HEK293T (cell line): ENCODE data around the gene SPIB.
A peak's percentile ranks its signal among the peaks of the same experiment; 100 is the strongest.

Experiments
- CTCF ChIA-PET: fragments of 350-600 bp; formaldehyde crosslinking; extraction: SDS; loops from one replicate; lab custom pipeline; 2021; ENCODE audit warnings: antibody characterized with exemption, inconsistent platforms; lab: Yijun Ruan, JAX
- POLR2A ChIA-PET: fragments of 350-600 bp; formaldehyde crosslinking; extraction: SDS; loops from one replicate; lab custom pipeline; 2020; ENCODE audit warnings: antibody characterized with exemption, inconsistent platforms; lab: Yijun Ruan, JAX
- DNase-seq: peaks from one replicate; pipeline ENCODE4 v3.0.0; 2012; ENCODE audit warnings: mixed read lengths; ENCODE audit errors: extremely low spot score
- ARNT ChIP-seq: fragments of 450-650 bp; IDR thresholded peaks from 2 replicates; pipeline ENCODE4 v1.6.1; 2017; ENCODE audit warnings: mild to moderate bottlenecking
- BHLHE40 ChIP-seq: fragments of 450-650 bp; IDR thresholded peaks from 2 replicates; pipeline ENCODE4 v1.6.1; 2016; ENCODE audit warnings: mild to moderate bottlenecking, moderate library complexity, borderline replicate concordance
- CTBP1 ChIP-seq: fragments of 450-650 bp; IDR thresholded peaks from 2 replicates; pipeline ENCODE4 v1.6.1; 2016; ENCODE audit warnings: borderline replicate concordance
- ELF4 ChIP-seq: fragments of 450-650 bp; IDR thresholded peaks from 2 replicates; pipeline ENCODE4 v1.6.1; 2017; ENCODE audit warnings: antibody characterized with exemption
- FOXA1 ChIP-seq: fragments of 450-650 bp; IDR thresholded peaks from 2 replicates; pipeline ENCODE4 v1.6.1; 2016; ENCODE audit warnings: mild to moderate bottlenecking
- FOXK2 ChIP-seq: fragments of 450-650 bp; IDR thresholded peaks from 2 replicates; pipeline ENCODE4 v1.6.1; 2016; ENCODE audit warnings: mild to moderate bottlenecking
- FOXM1 ChIP-seq: fragments of 450-650 bp; IDR thresholded peaks from 2 replicates; pipeline ENCODE4 v1.6.1; 2017; ENCODE audit warnings: mild to moderate bottlenecking, borderline replicate concordance
- HDGF ChIP-seq: fragments of 450-650 bp; IDR thresholded peaks from 2 replicates; pipeline ENCODE4 v1.6.1; 2017; ENCODE audit warnings: antibody characterized with exemption, borderline replicate concordance
- L3MBTL2 ChIP-seq: fragments of 450-650 bp; conservative IDR thresholded peaks from 2 replicates; pipeline ENCODE4 v1.6.1; 2016; ENCODE audit warnings: mild to moderate bottlenecking
- LEF1 ChIP-seq: fragments of 450-650 bp; IDR thresholded peaks from 2 replicates; pipeline ENCODE4 v1.6.1; 2017; ENCODE audit warnings: mild to moderate bottlenecking, borderline replicate concordance
- NFRKB ChIP-seq: fragments of 450-650 bp; IDR thresholded peaks from 2 replicates; pipeline ENCODE4 v1.6.1; 2016; ENCODE audit warnings: mild to moderate bottlenecking, moderate library complexity
- PKNOX1 ChIP-seq: fragments of 450-650 bp; IDR thresholded peaks from 2 replicates; pipeline ENCODE4 v1.6.1; 2016
- SP1 ChIP-seq: fragments of 450-650 bp; IDR thresholded peaks from 2 replicates; pipeline ENCODE4 v1.6.1; 2017
- SUZ12 ChIP-seq: fragments of 450-650 bp; IDR thresholded peaks from 2 replicates; pipeline ENCODE4 v1.6.1; 2016; ENCODE audit warnings: mild to moderate bottlenecking
- TARDBP ChIP-seq: fragments of 450-650 bp; IDR thresholded peaks from 2 replicates; pipeline ENCODE4 v1.6.1; 2016
- ZNF384 ChIP-seq: fragments of 450-650 bp; IDR thresholded peaks from 2 replicates; pipeline ENCODE4 v1.6.1; 2016

The SPIB gene

GRCh38 chr19:50418176-50419021 is at the start of gene SPIB:
TSS of gene SPIB (plus strand) at chr19:50418938. CDS start at chr19:50418963, 25 bp downstream.
- TF ChIP-seq SUZ12 (no peak), FOXK2 (no peak), FOXM1 (no peak), TARDBP (no peak), HDGF (no peak), PKNOX1 (no peak), L3MBTL2 (no peak), NFRKB (no peak), BHLHE40 (no peak), ELF4 (no peak)
- POLR2A ChIA-PET = interaction anchor here (0.7 kb wide), 1 partner anchor 11 kb away, joined by 3 read pairs; no protein-coding TSS in a partner anchor
- CTCF ChIA-PET = no interaction called here
- DNase-seq = no peak

- DNase-seq = peak; percentile 2
- ChIA-PET POLR2A (no interaction called here), CTCF (no interaction called here)
- TF ChIP-seq NFRKB (no peak), ELF4 (no peak), LEF1 (no peak), SP1 (no peak), SUZ12 (no peak), PKNOX1 (no peak), ARNT (no peak), FOXM1 (no peak), TARDBP (no peak)
These were observed 46.7 kb upstream of the SPIB start for GRCh38 chr19:50371914-50372475.

- CTCF ChIA-PET = interaction anchor here (0.5 kb wide), 1 partner anchor 401 kb away, joined by 6 read pairs; no protein-coding TSS in a partner anchor
- no peak; the same call in 1 of the 2 replicates for TF ChIP-seq LEF1
- no peak for TF ChIP-seq BHLHE40
- TF ChIP-seq PKNOX1 = peak; percentile 81
- no peak for TF ChIP-seq SUZ12
- TF ChIP-seq NFRKB = no peak
- TF ChIP-seq CTBP1 = peak; percentile 92
- peak; percentile 54; the same call in 1 of the 2 replicates for TF ChIP-seq ELF4
- no peak for TF ChIP-seq ZNF384
- TF ChIP-seq HDGF = no peak
- TF ChIP-seq TARDBP = no peak
- TF ChIP-seq FOXK2 = peak; percentile 77; the same call in 1 of the 2 replicates
- peak; percentile 82 for TF ChIP-seq L3MBTL2
- TF ChIP-seq ARNT = 0 out of 2 replicates have a peak, but pooled peaks have one; percentile 55
- no peak for TF ChIP-seq FOXM1
- TF ChIP-seq SP1 = no peak
- TF ChIP-seq FOXA1 = no peak
- DNase-seq = peak; percentile 89
- POLR2A ChIA-PET = interaction anchor here (0.6 to 2.8 kb wide), 14 partner anchors 8 to 207 kb away, joined by 3 to 27 read pairs (median 3); partner anchors contain the start of genes JOSD2 and POLD1
These were observed 42.3 kb upstream of the SPIB start, which contains the start of gene NR1H2 for GRCh38 chr19:50376166-50377050. TSS of gene NR1H2 (plus strand) at chr19:50376457. CDS start at chr19:50377606, 1,149 bp downstream.

- CTCF ChIA-PET = no interaction called here
- TF ChIP-seq LEF1 = no peak
- TF ChIP-seq ELF4 = no peak
- TF ChIP-seq PKNOX1 = no peak
- no peak for TF ChIP-seq TARDBP
- POLR2A ChIA-PET = no interaction called here
- peak; percentile 30 for DNase-seq
These were observed 41.7 kb upstream of the SPIB start for GRCh38 chr19:50377051-50377461.

- ChIA-PET CTCF (no interaction called here), POLR2A (no interaction called here)
- peak; percentile 2 for DNase-seq
- TF ChIP-seq ELF4 = no peak
- TF ChIP-seq BHLHE40 = no peak
- no peak for TF ChIP-seq ARNT
- no peak for TF ChIP-seq PKNOX1
These were observed 41.2 kb upstream of the SPIB start for GRCh38 chr19:50377517-50377916.
